LoVo (cell line): ENCODE results near the gene PIGU.

Source experiments
- DNase-seq: peaks from one replicate; pipeline ENCODE4 v3.0.0-alpha.2; 2016; ENCODE audit warnings: low spot score

Gene PIGU

DNA sequence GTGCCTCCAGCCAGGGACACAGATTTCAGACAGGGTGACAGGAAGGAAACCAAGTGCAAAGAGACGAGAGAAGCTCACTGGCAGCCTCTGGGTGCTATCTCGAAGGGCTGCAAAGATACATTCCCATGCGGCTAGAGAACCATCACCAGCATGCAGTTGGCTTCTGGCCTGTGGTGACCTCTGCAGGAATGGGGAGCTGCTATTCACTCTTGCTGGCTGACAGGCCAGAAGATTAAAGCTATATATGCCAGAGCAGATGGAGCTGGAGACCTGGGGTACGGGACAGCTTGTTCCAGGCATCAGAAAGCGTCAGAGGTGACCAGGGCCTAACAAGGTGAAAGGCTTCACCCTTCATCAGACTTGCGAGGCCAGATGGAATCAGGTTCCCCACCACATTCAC, 98.4 kb downstream of the PIGU start:
- no peak for DNase-seq

DNA sequence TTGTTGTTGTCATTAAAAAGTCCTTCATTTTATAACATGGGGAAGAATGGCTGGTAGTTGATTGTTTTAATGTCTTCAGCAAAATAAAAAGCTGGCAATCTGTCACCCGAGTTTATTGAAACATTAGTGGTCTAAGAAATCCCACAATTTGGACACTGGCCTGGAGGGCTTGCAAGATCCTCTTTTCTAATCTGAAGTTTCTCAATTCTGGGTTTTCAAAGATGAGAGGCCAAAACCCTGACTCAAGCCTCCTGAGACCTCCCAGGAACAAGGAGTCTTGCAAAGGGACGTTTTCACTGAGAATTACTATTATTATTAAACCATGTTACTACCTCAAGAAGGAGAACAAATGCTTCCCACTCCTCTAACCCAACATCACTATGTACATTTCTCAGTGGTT, 98.9 kb downstream of the PIGU start:
- no peak for DNase-seq

DNA sequence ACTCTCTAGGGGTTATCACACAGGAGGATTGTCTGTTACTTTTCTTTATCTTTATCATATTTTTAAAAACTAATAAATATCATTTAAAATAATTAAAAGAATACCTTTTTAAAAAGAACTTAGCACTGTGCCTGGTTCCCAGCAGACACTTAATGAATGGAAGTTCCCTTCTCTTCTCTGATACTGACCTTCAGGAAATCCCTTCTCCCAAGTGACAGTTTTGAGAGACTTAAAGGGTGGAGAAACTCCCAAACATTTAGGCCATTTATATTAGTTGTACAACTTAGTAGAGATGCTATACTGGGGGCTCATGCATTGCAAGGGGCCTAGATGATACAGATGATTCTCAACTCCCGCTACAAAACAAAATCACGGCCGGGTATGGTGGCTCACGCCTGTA, 99.8 kb downstream of the PIGU start:
- no peak for DNase-seq

- DNase-seq = no peak
These were observed 101.1 kb downstream of the PIGU start for GRCh38 chr20:34575756-34576155.

GRCh38 chr20:34575271-34575670, 101.6 kb downstream of the PIGU start:
- no peak for DNase-seq

GRCh38 chr20:34574861-34575260, 102.0 kb downstream of the PIGU start:
- DNase-seq = no peak

GRCh38 chr20:34574426-34574825, 102.5 kb downstream of the PIGU start:
- DNase-seq = no peak

DNA sequence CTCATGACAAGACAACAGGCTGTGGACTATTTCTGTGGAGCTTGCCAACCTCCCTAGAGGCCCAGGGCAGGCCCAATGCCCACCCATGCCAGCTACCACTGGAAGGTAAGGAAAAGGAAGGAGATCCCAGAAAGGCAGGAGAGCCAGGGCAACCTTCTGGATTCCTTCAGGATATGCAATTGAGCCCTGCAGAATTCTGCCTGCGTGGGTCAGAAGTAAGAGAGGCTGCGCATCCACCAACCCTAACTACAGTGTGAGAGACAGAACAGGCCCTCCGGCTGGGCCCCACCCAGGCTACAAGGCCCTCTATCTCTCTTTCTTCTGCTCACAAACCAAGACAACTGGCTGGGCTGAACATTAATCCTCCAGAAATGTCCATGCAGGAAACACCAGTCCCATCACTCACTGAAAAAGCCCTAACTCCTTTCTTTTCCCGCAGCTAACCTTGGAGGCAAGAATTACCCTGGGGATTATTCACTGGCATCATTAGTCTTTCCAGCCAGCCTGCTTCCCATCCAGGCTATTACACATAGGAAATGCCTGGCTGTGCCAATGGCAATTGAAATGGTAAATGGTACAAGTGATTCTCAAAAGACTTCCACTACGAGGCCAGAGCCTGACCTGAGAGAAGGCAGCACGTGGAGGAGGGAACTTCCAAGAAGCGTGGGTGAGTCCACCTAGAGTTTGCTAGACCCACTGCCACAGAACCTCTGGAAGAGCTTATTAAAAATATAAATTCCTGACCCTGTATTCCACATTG, 103.2 kb downstream of the PIGU start:
- no peak for DNase-seq

- no peak for DNase-seq
These were observed 105.1 kb downstream of the PIGU start for GRCh38 chr20:34571753-34572152.

DNA sequence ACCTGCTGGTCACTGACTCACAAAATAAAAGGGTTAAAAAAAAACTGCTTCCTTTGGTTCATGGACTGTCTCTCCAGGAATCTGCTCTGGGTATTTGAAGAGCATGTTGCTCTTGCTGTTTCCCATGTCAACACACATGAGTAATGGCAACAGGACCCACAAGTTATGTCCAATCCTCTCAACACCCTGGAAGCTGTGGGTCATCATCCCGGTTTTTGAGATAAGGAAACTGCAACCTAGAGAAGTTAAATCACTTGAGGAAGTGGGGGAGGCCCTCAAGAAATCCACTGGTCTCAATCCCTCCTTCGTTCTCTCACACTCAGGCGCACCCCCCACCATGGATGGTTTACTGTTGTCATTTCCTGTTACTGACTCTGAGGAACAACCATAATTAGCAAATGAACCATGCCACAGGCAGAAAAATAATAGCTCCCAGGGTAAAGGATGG, 106.0 kb downstream of the PIGU start:
- DNase-seq = no peak

- no peak for DNase-seq
These were observed 107.3 kb downstream of the PIGU start for GRCh38 chr20:34569598-34569997.

- DNase-seq = no peak
These were observed 108.7 kb downstream of the PIGU start for GRCh38 chr20:34567892-34568865.

DNA sequence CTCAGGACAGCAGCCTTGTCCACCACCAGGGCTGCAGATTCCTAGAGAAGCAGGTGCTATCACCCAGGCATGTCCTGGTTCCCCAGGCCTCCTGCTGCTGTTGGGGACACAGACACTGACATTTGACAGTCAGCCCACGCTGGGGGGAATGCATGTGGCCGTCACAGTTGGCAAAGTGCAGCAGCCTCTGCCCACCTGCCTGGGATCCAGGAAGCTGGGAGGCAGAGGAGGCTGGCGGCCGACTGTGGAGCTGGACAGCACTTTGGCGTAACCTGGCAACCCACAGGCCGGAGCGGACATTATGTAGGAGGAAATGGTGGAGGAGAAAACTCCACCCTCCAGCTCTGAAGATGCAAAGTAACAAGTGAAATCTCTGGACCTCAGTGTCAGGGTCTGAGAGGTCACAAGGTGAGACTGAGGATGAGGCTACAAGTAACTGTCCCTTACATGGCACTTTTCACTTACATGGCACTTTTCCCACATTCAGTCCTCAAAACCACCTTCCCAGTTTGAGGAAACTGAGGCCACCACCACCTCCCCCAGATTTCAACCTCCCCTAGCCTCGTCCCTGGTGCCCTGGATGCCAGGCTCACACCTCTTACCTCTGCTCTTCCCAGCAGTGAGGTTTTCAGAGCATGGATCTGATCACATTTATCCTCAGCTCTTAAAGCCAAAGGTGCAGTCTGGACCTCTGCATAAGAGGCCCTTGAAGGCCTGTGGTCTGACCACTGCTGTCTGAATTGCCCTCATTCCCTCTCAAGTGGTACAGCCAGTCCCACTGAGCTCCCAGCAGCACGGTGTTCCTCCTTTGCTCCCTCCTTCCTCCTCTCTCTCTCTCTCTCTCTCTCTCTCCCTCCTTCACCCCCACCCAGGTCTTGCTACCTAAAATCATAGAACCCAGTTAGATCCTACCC, 109.7 kb downstream of the PIGU start:
- DNase-seq = no peak

GRCh38 chr20:34564833-34565232, 112.1 kb downstream of the PIGU start:
- no peak for DNase-seq

GRCh38 chr20:34562641-34563040, 114.3 kb downstream of the PIGU start:
- no peak for DNase-seq

GRCh38 chr20:34561661-34562060, 115.2 kb downstream of the PIGU start:
- no peak for DNase-seq

DNA sequence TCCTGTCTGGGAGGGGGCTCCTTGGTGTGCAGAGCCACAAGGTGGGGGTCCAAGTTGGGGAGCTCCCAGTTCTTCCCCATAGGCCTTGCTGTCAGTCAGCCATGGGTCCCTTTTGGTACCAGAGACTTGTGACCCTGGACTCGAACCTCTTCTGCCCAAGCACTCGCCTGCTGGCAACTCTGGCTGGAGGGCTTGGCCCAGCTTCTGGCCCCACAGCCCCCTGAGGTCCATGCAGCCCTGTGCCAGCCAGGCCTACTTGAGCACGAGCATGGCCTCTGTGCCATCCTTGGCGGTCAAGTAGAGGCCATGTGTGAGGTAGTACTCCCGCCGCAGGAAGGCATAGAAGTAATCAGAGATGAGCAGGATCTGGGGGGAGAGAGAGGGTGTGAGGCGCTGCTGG, 116.3 kb downstream of the PIGU start:
- DNase-seq = no peak

DNA sequence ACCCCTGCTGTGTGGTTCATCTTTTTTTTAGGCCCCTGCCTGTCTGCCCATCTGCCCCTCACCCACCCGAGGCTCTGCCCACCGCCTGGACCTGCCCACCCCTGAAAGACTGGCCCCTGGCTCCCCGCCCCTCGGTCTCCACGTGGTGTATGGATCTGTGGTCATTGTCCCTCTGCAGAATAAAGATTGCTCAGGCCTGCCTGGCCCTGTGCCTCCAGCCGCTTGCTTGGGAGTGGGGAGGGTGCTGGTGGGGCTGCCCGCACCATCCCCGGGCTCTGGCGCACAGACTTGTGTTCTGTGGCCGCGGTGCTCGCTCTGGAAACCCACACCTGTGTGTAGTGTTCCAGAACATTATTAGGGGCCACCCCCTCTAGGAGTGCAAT, 116.8 kb downstream of the PIGU start:
- no peak for DNase-seq

GRCh38 chr20:34559311-34560140, 117.4 kb downstream of the PIGU start:
- no peak for DNase-seq

- peak; percentile 88 for DNase-seq
These were observed 118.3 kb downstream of the PIGU start, which contains the start of gene MAP1LC3A for GRCh38 chr20:34558320-34559218. Gene MAP1LC3A (plus strand): TSS chr20:34558718. CDS start chr20:34558869, 151 bp downstream.
